Fibroblast of the aortic adventitia (primary cell): Measurements from ENCODE around the gene BCL2L1. TPM values are rescaled to one million over a fixed set of nuclear protein-coding genes. Genes with fewer than 3 reads are reported as not detected.

ENCODE experiments used
- DNase-seq: peaks from one replicate; pipeline ENCODE4 v3.0.0-alpha.2; 2010; ENCODE audit warnings: low read depth
- H3K4me3 ChIP-seq: 2 replicates; pipeline ENCODE4 v1.5.1; 2011; ENCODE audit warnings: low read depth, mild to moderate bottlenecking, control low read depth, low read length, moderate library complexity
- total RNA-seq: library from RNA; depleted of rRNA; stranded (reverse); fragments of >200 nt; gene quantifications from 2 replicates; pipeline ENCODE4 v1.2.3, GENCODE V29; 2012; ENCODE audit warnings: low replicate concordance
- TF ChIP-seq, protein P1 (sequence below): IDR thresholded peaks from 2 replicates; pipeline ENCODE4 v1.5.1; 2011; ENCODE audit warnings: mild to moderate bottlenecking, low read length, control low read depth, inconsistent platforms; ENCODE audit not compliant: insufficient read depth

Gene BCL2L1
- total RNA-seq, 1 donor: 101 TPM

DNA sequence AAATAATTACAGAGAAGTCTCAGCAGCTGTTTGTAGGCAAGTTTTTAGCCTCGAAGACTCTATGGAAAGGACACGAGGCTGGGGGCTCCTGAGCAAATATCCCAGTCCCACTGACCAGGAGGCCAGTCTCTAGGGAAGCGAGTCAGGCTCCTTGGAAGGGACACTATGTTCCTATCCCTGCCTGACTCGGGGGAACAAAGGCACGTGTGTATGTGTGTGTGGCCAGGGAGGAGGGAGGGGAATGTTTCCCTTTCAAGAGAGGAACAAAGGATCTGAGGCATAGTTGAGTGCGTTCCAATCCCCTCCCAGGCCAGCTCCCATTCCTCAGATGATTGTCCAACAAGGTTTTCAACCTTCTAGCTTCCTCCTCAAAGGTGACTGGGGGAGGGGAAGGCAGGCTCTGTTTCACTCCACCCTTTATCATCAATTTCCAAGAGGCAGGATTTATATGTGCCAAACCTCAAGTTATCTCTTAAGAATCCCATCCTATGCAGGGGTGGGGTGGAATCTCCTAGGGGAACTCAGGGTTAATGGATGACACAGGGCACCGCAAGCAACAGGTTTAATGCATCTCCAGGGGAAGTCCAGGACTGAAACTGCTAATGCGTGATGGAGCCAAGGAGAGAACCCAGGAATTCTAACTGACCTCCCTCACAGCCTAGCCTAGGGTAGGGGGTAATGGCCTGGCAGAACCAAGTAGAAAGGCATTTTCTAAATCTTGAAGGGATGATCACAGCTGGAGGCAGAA is 9.9 kb downstream of the BCL2L1 start:
- TF ChIP-seq, protein P1, sequence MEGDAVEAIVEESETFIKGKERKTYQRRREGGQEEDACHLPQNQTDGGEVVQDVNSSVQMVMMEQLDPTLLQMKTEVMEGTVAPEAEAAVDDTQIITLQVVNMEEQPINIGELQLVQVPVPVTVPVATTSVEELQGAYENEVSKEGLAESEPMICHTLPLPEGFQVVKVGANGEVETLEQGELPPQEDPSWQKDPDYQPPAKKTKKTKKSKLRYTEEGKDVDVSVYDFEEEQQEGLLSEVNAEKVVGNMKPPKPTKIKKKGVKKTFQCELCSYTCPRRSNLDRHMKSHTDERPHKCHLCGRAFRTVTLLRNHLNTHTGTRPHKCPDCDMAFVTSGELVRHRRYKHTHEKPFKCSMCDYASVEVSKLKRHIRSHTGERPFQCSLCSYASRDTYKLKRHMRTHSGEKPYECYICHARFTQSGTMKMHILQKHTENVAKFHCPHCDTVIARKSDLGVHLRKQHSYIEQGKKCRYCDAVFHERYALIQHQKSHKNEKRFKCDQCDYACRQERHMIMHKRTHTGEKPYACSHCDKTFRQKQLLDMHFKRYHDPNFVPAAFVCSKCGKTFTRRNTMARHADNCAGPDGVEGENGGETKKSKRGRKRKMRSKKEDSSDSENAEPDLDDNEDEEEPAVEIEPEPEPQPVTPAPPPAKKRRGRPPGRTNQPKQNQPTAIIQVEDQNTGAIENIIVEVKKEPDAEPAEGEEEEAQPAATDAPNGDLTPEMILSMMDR: no peak
- peak overlapping the region; percentile 53 for H3K4me3 ChIP-seq
- peak; percentile 90 for DNase-seq

DNA sequence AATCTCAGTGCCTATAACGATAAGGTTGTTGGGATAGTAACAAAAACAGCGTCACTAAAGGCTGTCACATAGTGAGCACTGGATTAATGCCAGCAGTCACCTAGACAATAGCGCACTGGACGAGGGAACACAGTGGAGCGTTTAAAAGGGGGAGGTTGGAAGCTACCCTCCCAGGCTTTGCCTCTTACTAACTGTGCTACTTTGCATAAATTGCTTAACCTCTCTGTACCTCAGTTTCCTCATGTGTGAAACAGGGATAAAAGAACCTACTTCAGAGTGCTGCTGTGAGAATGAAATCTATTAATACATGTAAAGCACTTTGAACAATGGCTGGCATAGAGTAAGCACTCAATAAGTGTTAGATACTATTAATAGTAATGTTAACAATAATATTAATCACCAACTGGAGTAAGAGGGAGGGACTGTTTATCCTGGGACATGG is 10.5 kb downstream of the BCL2L1 start:
- H3K4me3 ChIP-seq: no peak overlapping the region
- no peak for DNase-seq
- TF ChIP-seq, protein P1: no peak

DNA sequence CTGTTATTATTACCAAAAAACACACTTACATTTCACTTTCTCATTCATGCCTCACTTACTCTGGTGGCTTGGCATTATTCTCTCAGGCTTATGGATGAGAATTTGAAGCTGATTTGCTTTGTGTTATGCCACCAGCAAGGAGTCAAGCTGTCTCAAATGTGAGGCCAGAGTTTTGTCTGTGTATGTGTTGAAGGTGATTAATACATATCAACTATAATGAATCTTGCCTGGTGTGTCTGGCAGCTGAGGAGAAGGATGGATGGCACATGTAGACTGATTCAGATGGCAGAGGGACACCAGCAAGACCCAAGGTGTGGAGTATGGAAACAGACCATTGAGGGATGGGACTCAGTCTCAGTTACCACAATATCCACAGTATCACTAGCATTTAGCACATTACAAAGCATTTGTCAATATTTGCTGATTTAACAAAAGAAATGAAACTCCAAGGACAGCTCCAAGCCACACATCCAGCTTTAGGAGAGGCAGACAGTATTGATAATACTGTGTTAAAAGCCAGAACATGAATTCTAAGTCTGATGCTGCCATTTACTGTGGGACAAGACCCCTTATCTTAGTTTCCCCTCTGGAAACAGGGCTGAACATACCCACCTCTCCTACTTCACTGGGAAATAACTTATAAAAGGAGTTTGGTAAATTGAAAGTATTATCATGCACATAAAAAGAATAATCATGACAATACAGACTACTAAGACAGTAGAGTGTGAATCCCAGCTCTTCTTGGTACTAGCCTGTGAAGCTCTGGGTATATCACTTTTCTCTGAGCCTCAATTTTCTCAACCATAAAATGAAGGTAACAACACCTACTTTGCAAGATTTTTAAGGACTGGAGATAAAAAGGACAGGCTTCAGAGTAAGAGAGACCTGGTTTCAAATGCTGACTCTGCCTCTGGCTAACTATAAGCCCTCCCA is 11.2 kb downstream of the BCL2L1 start:
- DNase-seq: no peak
- H3K4me3 ChIP-seq: no peak overlapping the region
- TF ChIP-seq, protein P1: no peak

DNA sequence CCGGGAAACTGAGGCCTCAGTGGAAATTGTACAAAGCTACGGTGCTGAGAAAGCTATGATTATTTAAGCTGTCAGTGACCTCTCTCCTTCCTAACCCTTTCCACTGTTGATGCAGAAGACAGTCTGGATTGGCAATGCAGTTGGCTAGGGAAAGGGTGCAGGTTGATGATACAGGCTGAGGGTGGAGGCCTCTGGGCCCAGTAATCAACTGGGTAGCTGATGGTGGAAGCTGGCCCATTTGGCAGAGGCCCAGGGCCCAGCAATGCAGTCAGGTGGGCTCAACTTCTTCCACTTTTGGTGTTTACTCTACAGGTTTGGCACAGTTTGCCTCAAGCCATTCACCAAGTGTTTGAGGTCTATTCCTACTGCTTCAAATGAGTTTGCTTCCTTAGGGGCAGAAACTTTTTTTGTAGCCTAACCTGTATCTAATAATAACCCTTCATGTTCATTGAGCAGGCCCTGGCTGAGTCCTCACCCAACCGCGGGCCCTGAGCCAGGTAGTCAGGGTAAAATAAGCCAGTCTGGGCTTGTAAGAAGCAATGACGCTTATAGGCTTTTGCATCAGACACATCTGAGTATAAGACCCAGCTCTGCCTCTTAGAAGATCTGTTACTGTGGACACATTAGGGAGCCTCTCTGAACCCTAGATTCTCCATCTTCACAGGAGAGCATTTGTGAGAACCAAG is 12.1 kb downstream of the BCL2L1 start:
- no peak overlapping the region for H3K4me3 ChIP-seq
- TF ChIP-seq, protein P1: no peak
- no peak for DNase-seq

DNA sequence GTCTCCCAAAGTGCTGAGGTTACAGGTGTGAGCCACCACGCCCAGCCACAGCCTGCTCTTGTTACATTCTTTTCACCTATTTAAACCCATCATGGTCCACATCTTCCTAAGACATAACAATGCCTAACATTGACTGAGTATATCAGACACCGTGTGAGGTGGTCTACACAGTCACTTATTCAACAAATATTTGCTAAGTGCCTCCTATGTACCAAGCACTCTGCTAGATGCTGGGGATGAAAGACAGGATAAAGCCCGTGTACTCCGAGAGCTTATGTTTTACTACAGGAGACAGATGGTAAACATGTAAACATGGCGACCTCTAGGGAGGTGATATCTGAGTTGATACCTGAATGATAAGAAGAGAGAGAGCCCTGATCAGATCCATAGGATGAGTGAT is 12.7 kb downstream of the BCL2L1 start:
- no peak for DNase-seq
- TF ChIP-seq, protein P1: no peak
- no peak overlapping the region for H3K4me3 ChIP-seq

DNA sequence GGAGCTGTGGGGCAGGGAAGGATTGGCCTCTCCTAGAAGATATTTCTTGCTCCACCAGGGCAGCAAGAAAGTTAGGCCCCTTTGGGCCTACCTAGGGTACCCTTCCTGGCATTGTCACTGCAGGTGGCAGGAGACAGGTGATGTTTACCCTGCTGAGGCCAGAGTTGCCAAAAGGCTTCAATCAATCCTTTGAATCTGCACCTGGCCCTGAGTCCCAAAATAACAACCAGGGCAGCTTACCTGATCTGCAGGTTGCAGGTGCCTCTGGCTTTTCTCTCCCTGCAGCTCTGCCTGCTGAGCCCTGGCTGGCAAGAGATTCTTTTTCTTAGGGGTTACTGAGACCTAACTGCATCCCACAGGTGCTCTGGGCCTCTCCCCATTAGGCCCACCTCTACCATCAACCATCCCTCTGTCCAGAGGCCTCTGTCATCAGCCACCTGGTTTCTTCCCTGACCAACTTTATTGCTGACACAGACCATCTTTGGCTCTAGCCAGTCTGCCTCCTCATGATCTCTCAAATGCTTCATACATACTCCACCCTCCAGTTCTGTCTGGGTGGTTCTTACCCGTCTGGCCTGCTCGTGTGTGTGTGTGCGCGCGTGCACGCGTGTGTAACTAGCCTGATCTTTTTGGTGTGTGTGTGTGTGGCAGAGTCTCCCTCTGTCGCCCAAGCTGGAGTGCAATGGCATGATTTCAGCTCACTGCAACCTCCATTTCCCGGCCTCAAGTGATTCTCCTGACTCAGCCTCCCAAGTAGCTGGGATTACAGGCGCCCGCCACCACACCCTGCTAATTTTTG is 13.7 kb downstream of the BCL2L1 start:
- TF ChIP-seq, protein P1: no peak
- no peak for DNase-seq
- no peak overlapping the region for H3K4me3 ChIP-seq
